Measurements from ENCODE around the gene NRN1.

- TF ChIP-seq POLR2A (IDR thresholded peaks at IDR 0.05; ENCODE audit: low read depth, low read length) = no peak
- no peak for TF ChIP-seq POLR2AphosphoS5 (IDR thresholded peaks at IDR 0.05; ENCODE audit: low read depth, low read length)
- no peak for TF ChIP-seq TAF1 (IDR thresholded peaks at IDR 0.05; ENCODE audit: borderline replicate concordance, low read depth, low read length)
Measured at GRCh38 chr6:6025736-6026135, 19.0 kb upstream of the NRN1 start.

Measured in GM12892 (cell line).